Endothelial cell of umbilical vein (primary cell): Measurements from ENCODE around the gene NR2F6. TPM values are rescaled to one million over a fixed set of nuclear protein-coding genes. Genes with fewer than 3 reads are reported as not detected.

Experiments
- BruUV-seq: library from RNA; stranded (reverse); fragments of 400-500 nt; replicated peaks from 2 replicates; lab custom pipeline; 2021; lab: Mats Ljungman, UMichigan
- CTCF ChIA-PET: fragments of 300-600, 350-600 bp; sonication (Branson Sonifier 250); formaldehyde crosslinking; loops from one replicate; lab custom pipeline; 2021; ENCODE audit warnings: antibody characterized with exemption, inconsistent platforms; lab: Charles Lee
- POLR2A ChIA-PET: fragments of 300-600, 350-600 bp; sonication (Branson Sonifier 250); formaldehyde crosslinking; loops from one replicate; lab custom pipeline; 2021; ENCODE audit warnings: antibody characterized with exemption, inconsistent platforms; lab: Charles Lee
- DNase-seq: peaks from one replicate; pipeline ENCODE4 v3.0.0-alpha.2; 2011; ENCODE audit warnings: low read depth, low spot score
- FAIRE-seq: peaks from 2 replicates; lab custom pipeline; 2011; peaks lifted over from hg19 to GRCh38; lab: Jason Lieb, UNC
- H2AFZ ChIP-seq: 2 replicates; pipeline ENCODE4 v1.6.0; 2012; ENCODE audit warnings: low read depth, low read length, control low read depth, inconsistent platforms
- H3K27ac ChIP-seq: 2 replicates; pipeline ENCODE4 v1.5.1; 2011; ENCODE audit warnings: low read depth, mild to moderate bottlenecking, control low read depth, low read length, moderate library complexity; ENCODE audit not compliant: insufficient read depth
- H3K27me3 ChIP-seq, 2 experiments: 2 replicates each; pipeline versions ENCODE4 v1.6.0 to v1.6.1; 2011; ENCODE audit warnings: low read length in 2 of 2, mixed read lengths in 1 of 2; ENCODE audit not compliant: control insufficient read depth in 2 of 2, insufficient read depth in 2 of 2
- H3K36me3 ChIP-seq, 2 experiments: 2 replicates in 1 of 2; 3 replicates in 1 of 2; pipeline ENCODE4 v1.5.1; 2011; ENCODE audit warnings: low read length in 2 of 2, mild to moderate bottlenecking in 1 of 2, moderate library complexity in 1 of 2; ENCODE audit not compliant: control insufficient read depth in 2 of 2, insufficient read depth in 2 of 2; ENCODE audit errors: extremely low read depth in 1 of 2
- H3K4me1 ChIP-seq: 3 replicates; pipeline ENCODE4 v1.5.1; 2011; ENCODE audit warnings: mild to moderate bottlenecking, low read length; ENCODE audit not compliant: control insufficient read depth, insufficient read depth; ENCODE audit errors: extremely low read depth
- H3K4me2 ChIP-seq: 2 replicates; pipeline ENCODE4 v1.6.1; 2011; ENCODE audit warnings: low read length, control low read depth, mixed read lengths; ENCODE audit not compliant: insufficient read depth
- H3K4me3 ChIP-seq, 3 experiments: fragments of 200-600 bp in 1 of 3; sonication (generic), shearing (Covaris generic) in 1 of 3; replicated peaks in 1 of 3; 2 replicates each; pipeline ENCODE4 v1.5.1; 2011 to 2016; ENCODE audit warnings: control low read depth in 3 of 3, low read length in 3 of 3, mild to moderate bottlenecking in 2 of 3, inconsistent platforms in 1 of 3, low read depth in 1 of 3, moderate library complexity in 1 of 3; ENCODE audit not compliant: insufficient read depth in 1 of 3
- H3K79me2 ChIP-seq: 2 replicates; pipeline ENCODE4 v1.6.0; 2012; ENCODE audit warnings: low read length, inconsistent platforms; ENCODE audit not compliant: control insufficient read depth, insufficient read depth
- H3K9ac ChIP-seq: replicated peaks from 2 replicates; pipeline ENCODE3; 2011; ENCODE audit warnings: low read length, control low read depth; ENCODE audit not compliant: insufficient read depth; ENCODE audit errors: extremely low read depth
- H3K9me1 ChIP-seq: replicated peaks from 3 replicates; pipeline ENCODE4 v1.6.0; 2011; ENCODE audit warnings: mild to moderate bottlenecking, low read length; ENCODE audit not compliant: control insufficient read depth, insufficient read depth; ENCODE audit errors: extremely low read depth
- H3K9me3 ChIP-seq: replicated peaks from 2 replicates; pipeline ENCODE4 v1.5.1; 2012; ENCODE audit warnings: low read length, inconsistent platforms; ENCODE audit not compliant: control insufficient read depth, insufficient read depth
- H4K20me1 ChIP-seq: replicated peaks from 2 replicates; pipeline ENCODE3; 2011; ENCODE audit warnings: mild to moderate bottlenecking, low read length; ENCODE audit not compliant: control insufficient read depth, insufficient read depth; ENCODE audit errors: extremely low read depth
- JUN ChIP-seq: IDR thresholded peaks from 2 replicates; pipeline ENCODE4 v1.6.1; 2011; ENCODE audit warnings: borderline replicate concordance, low read depth; ENCODE audit not compliant: insufficient read length, insufficient read depth
- MAX ChIP-seq: IDR thresholded peaks from 2 replicates; pipeline ENCODE4 v1.6.1; 2011; ENCODE audit not compliant: insufficient read depth, insufficient read length
- POLR2AphosphoS5 ChIP-seq: IDR thresholded peaks from 2 replicates; pipeline ENCODE4 v1.6.1; 2012; ENCODE audit warnings: low read depth, mild to moderate bottlenecking, control low read depth, low read length, moderate library complexity; ENCODE audit not compliant: insufficient read depth
- dilution Hi-C: fragments of 300-500 bp; cut with MboI; formaldehyde crosslinking; loops from one replicate; pipeline ENCODE4 v1.15.0; 2019; ENCODE audit warnings: low sequenced_read_pairs; ENCODE audit not compliant: extremely low pct_ligation_motif_present
- intact Hi-C: fragments of 100-400 bp; cut with micrococcal nuclease; formaldehyde crosslinking; loops from one replicate; pipeline ENCODE4 v1.10.0; 2022
- polyA plus RNA-seq, 4 experiments: library from polyadenylated mRNA; depleted of rRNA in 3 of 4; stranded (reverse) in 3 of 4; unstranded in 1 of 4; fragments of >200 nt; gene quantifications; 2 replicates each; pipeline versions ENCODE4 v1.2.1 to v1.2.3, GENCODE V29; 2011 to 2012; ENCODE audit warnings: missing spikeins in 1 of 4
- total RNA-seq: library from RNA; stranded (reverse); gene quantifications from 2 replicates; pipeline ENCODE4 v1.2.3, GENCODE V29; 2021

Gene NR2F6
- total and polyA plus RNA-seq, 2 donors (not counting 3 experiments of a cell fraction or from before 2014, with no cell fraction given), result 36.1 to 38.9 TPM

- Histone ChIP-seq H3K79me2 (peaks cover 27% of the 10 kb centered on the region), H3K9ac (no peak overlapping the region), H3K9me3 (no peaks in the 10 kb centered on the region), H3K36me3 (peaks cover 0 to 4% of the 10 kb centered on the region in 2 experiments), H3K27ac (no peak overlapping the region), H3K4me3 (no peak overlapping the region), H3K27me3 (no peaks in the 10 kb centered on the region), H2AFZ (no peak overlapping the region), H3K9me1 (no peaks in the 10 kb centered on the region), H3K4me2 (no peak overlapping the region), H3K4me1 (peaks cover 20% of the 10 kb centered on the region), H4K20me1 (no peaks in the 10 kb centered on the region)
- no TSS peak for BruUV-seq
- dilution Hi-C loops, result no loop called here
- DNase-seq (no peak), FAIRE-seq (no peak)
- CTCF ChIA-PET, result interaction anchor here (0.9 to 1.7 kb wide), 4 partner anchors 16 to 37 kb away, joined by 3 to 8 read pairs (median 4); partner anchors contain the start of gene OCEL1
- no peak for TF ChIP-seq MAX
- no peak for TF ChIP-seq JUN
- POLR2A ChIA-PET, result no interaction called here
- intact Hi-C loops, result no loop called here
These were observed 3.1 kb downstream of the NR2F6 start for GRCh38 chr19:17242431-17243208.

GRCh38 chr19:17240826-17241399, 4.8 kb downstream of the NR2F6 start:
- no peaks in the 10 kb centered on the region for H3K9me1 ChIP-seq
- peaks cover 0 to 4% of the 10 kb centered on the region in 2 experiments for H3K36me3 ChIP-seq
- no peaks in the 10 kb centered on the region for H3K27me3 ChIP-seq
- ChIA-PET CTCF (interaction anchor here (0.5 to 1.6 kb wide), 3 partner anchors 8 to 52 kb away, joined by 3 to 6 read pairs (median 4); no protein-coding TSS in a partner anchor), POLR2A (no interaction called here)
- peaks cover 27% of the 10 kb centered on the region for H3K79me2 ChIP-seq
- no peak overlapping the region for H3K4me3 ChIP-seq
- dilution Hi-C loops, result no loop called here
- H3K4me1 ChIP-seq, result peaks cover 10% of the 10 kb centered on the region
- DNase-seq, result no peak
- no peaks in the 10 kb centered on the region for H4K20me1 ChIP-seq
- no TSS peak for BruUV-seq
- no peak overlapping the region for H3K4me2 ChIP-seq
- no peak for TF ChIP-seq POLR2AphosphoS5
- no peak overlapping the region for H2AFZ ChIP-seq
- no peak for FAIRE-seq
- H3K9ac ChIP-seq, result no peak overlapping the region
- intact Hi-C loops, result no loop called here
- no peaks in the 10 kb centered on the region for H3K9me3 ChIP-seq
- H3K27ac ChIP-seq, result no peak overlapping the region
